PC-9 (cell line): Measurements from ENCODE around the gene TCAIM. TPM values are rescaled to one million over a fixed set of nuclear protein-coding genes. Genes with fewer than 3 reads are reported as not detected.

Experiments
- BruUV-seq: library from RNA; stranded (reverse); fragments of 400-500 nt; replicated peaks from 2 replicates; lab custom pipeline; 2021; lab: Mats Ljungman, UMichigan
- CTCF ChIA-PET: fragments of 300-600 bp; sonication (Branson Sonifier 250); formaldehyde crosslinking; loops from one replicate; lab custom pipeline; 2022; ENCODE audit warnings: antibody characterized with exemption; lab: Charles Lee
- POLR2A ChIA-PET: fragments of 300-600 bp; sonication (Branson Sonifier 250); formaldehyde crosslinking; loops from one replicate; lab custom pipeline; 2022; ENCODE audit warnings: antibody characterized with exemption; ENCODE audit not compliant: unreplicated experiment; lab: Charles Lee
- DNase-seq, 2 experiments: peaks; one replicate each; pipeline versions ENCODE4 v3.0.0 to v3.0.0-alpha.2; 2015 to 2022; ENCODE audit warnings: mixed read lengths in 1 of 2
- H2AFZ ChIP-seq: fragments of 200-600 bp; sonication (generic); 2 replicates; pipeline ENCODE4 v1.8.1; 2017; ENCODE audit warnings: antibody characterized with exemption
- H3F3A ChIP-seq: fragments of 200-600 bp; sonication (generic); 2 replicates; pipeline ENCODE4 v1.8.1; 2017; ENCODE audit warnings: antibody characterized with exemption, mild to moderate bottlenecking, low read depth; ENCODE audit not compliant: insufficient read depth
- H3K27ac ChIP-seq: fragments of 200-600 bp; sonication (generic); 2 replicates; pipeline ENCODE4 v1.6.1; 2016; ENCODE audit warnings: mixed run types
- H3K27me3 ChIP-seq: fragments of 200-600 bp; sonication (generic); 2 replicates; pipeline ENCODE4 v1.6.1; 2016; ENCODE audit warnings: low read depth, mixed run types; ENCODE audit not compliant: insufficient read depth
- H3K36me3 ChIP-seq: fragments of 200-600 bp; sonication (generic); 2 replicates; pipeline ENCODE4 v1.6.1; 2016; ENCODE audit warnings: low read depth, mixed run types
- H3K4me1 ChIP-seq: fragments of 200-600 bp; sonication (generic); replicated peaks from 2 replicates; pipeline ENCODE4 v1.6.1; 2016; ENCODE audit warnings: mixed run types; ENCODE audit not compliant: insufficient read depth
- H3K4me2 ChIP-seq: fragments of 200-600 bp; sonication (generic); 2 replicates; pipeline ENCODE4 v1.6.1; 2017; ENCODE audit warnings: mixed run types
- H3K4me3 ChIP-seq: fragments of 200-600 bp; sonication (generic); 2 replicates; pipeline ENCODE4 v1.6.1; 2016; ENCODE audit warnings: mixed run types
- H3K79me2 ChIP-seq: fragments of 200-600 bp; sonication (generic); 2 replicates; pipeline ENCODE4 v1.6.1; 2017; ENCODE audit warnings: low read depth, mixed run types
- H3K9me2 ChIP-seq: fragments of 200-600 bp; sonication (generic); 2 replicates; pipeline ENCODE4 v1.8.1; 2017; ENCODE audit warnings: mild to moderate bottlenecking; ENCODE audit not compliant: insufficient read depth
- H3K9me3 ChIP-seq: fragments of 200-600 bp; sonication (generic); 2 replicates; pipeline ENCODE4 v1.8.1; 2016; ENCODE audit warnings: low read depth; ENCODE audit not compliant: insufficient read depth
- H4K20me1 ChIP-seq: fragments of 200-600 bp; sonication (generic); 2 replicates; pipeline ENCODE4 v1.8.1; 2017; ENCODE audit not compliant: insufficient read depth
- EZH2 ChIP-seq: fragments of 200-600 bp; sonication (generic); IDR thresholded peaks from 2 replicates; pipeline ENCODE4 v1.8.0; 2017; ENCODE audit warnings: antibody characterized with exemption, low read depth
- intact Hi-C: fragments of 100-400 bp; cut with micrococcal nuclease; formaldehyde crosslinking; loops from one replicate; pipeline ENCODE4 v1.10.0; 2022; ENCODE audit not compliant: unreplicated experiment
- total RNA-seq: library from RNA; stranded (reverse); gene quantifications from 2 replicates; pipeline ENCODE4 v1.2.3, GENCODE V29; 2021
- TF ChIP-seq, protein P1 (sequence below): fragments of 200-600 bp; sonication (generic); conservative IDR thresholded peaks from 2 replicates; pipeline ENCODE4 v1.6.1; 2017; ENCODE audit warnings: mixed run types, antibody characterized with exemption, mild to moderate bottlenecking, moderate library complexity

TCAIM gene
- total RNA-seq, 1 experiment from 2014 or later, result 28.3 TPM

- Histone ChIP-seq H3K36me3 (peaks cover 24% of the 10 kb centered on the region; the same call in 1 of the 2 replicates), H3K4me1 (no peaks in the 10 kb centered on the region), H3K9me2 (no peaks in the 10 kb centered on the region), H4K20me1 (no peaks in the 10 kb centered on the region), H3K4me3 (no peak overlapping the region), H3K4me2 (no peak overlapping the region), H3K27me3 (no peaks in the 10 kb centered on the region), H2AFZ (no peak overlapping the region), H3K27ac (no peak overlapping the region), H3F3A (no peaks in the 10 kb centered on the region), H3K9me3 (no peaks in the 10 kb centered on the region), H3K79me2 (no peaks in the 10 kb centered on the region)
- ChIA-PET CTCF (no interaction called here), POLR2A (no interaction called here)
- BruUV-seq, result no TSS peak
- intact Hi-C loops, result no loop called here
- DNase-seq, result no peak
- no peak for TF ChIP-seq EZH2
- TF ChIP-seq, protein P1, sequence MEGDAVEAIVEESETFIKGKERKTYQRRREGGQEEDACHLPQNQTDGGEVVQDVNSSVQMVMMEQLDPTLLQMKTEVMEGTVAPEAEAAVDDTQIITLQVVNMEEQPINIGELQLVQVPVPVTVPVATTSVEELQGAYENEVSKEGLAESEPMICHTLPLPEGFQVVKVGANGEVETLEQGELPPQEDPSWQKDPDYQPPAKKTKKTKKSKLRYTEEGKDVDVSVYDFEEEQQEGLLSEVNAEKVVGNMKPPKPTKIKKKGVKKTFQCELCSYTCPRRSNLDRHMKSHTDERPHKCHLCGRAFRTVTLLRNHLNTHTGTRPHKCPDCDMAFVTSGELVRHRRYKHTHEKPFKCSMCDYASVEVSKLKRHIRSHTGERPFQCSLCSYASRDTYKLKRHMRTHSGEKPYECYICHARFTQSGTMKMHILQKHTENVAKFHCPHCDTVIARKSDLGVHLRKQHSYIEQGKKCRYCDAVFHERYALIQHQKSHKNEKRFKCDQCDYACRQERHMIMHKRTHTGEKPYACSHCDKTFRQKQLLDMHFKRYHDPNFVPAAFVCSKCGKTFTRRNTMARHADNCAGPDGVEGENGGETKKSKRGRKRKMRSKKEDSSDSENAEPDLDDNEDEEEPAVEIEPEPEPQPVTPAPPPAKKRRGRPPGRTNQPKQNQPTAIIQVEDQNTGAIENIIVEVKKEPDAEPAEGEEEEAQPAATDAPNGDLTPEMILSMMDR, result no peak
These were observed 106.5 kb downstream of the TCAIM start for GRCh38 chr3:44444896-44445691.

GRCh38 chr3:44445786-44446185, 107.2 kb downstream of the TCAIM start:
- Histone ChIP-seq H3K9me3 (no peaks in the 10 kb centered on the region), H4K20me1 (no peaks in the 10 kb centered on the region), H3K4me1 (no peaks in the 10 kb centered on the region), H3K9me2 (no peaks in the 10 kb centered on the region), H3F3A (no peaks in the 10 kb centered on the region), H3K36me3 (peaks cover 24% of the 10 kb centered on the region; the same call in 1 of the 2 replicates), H3K4me2 (no peak overlapping the region), H3K27ac (no peak overlapping the region), H3K4me3 (no peak overlapping the region), H2AFZ (no peak overlapping the region), H3K79me2 (no peaks in the 10 kb centered on the region), H3K27me3 (no peaks in the 10 kb centered on the region)
- DNase-seq, result no peak
- no TSS peak for BruUV-seq
- ChIA-PET POLR2A (no interaction called here), CTCF (no interaction called here)
- intact Hi-C loops, result no loop called here
- TF ChIP-seq, protein P1, result no peak
- no peak for TF ChIP-seq EZH2

GRCh38 chr3:44446929-44447328, 108.4 kb downstream of the TCAIM start:
- Histone ChIP-seq H3K9me3 (no peaks in the 10 kb centered on the region), H2AFZ (no peak overlapping the region), H4K20me1 (no peaks in the 10 kb centered on the region), H3K79me2 (no peaks in the 10 kb centered on the region), H3K4me1 (no peaks in the 10 kb centered on the region), H3K27ac (no peak overlapping the region), H3K36me3 (peaks cover 24% of the 10 kb centered on the region; the same call in 1 of the 2 replicates), H3K4me2 (no peak overlapping the region), H3F3A (no peaks in the 10 kb centered on the region), H3K9me2 (no peaks in the 10 kb centered on the region), H3K4me3 (no peak overlapping the region), H3K27me3 (no peaks in the 10 kb centered on the region)
- no TSS peak for BruUV-seq
- TF ChIP-seq EZH2, result no peak
- no peak for DNase-seq
- intact Hi-C loops, result no loop called here
- ChIA-PET POLR2A (no interaction called here), CTCF (no interaction called here)
